Brain pericyte (primary cell): ENCODE data around the gene NCBP3.
"Not testable (repeated sequence)": the region's sequence is repeated elsewhere in the genome, so short reads cannot be mapped to it uniquely, and the experiment has no call there.

Experiments used
- DNase-seq: peaks from one replicate; pipeline ENCODE4 v3.0.0-alpha.2; 2012; ENCODE audit warnings: low read depth, low spot score

NCBP3 gene

DNA sequence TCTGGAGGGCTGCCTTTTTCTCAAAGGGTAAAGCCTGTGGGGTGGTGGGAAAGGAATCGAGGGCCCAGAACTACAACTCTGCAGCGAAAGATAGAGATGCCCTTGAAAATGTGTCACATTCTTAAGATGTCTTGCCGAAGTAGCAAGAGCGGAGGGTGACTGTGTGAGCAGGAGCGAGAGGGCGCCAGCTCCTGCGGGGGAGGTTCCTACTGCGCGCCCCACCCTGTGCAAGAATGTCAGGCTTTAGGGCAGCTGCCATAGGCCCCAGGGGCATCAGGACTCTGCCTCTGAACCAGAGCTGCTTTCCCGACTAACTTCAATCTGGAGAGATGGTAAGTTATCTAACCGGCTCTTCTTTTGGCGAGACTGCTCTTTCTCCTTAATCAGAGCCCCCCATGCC, 33.3 kb downstream of the NCBP3 start:
- no peak for DNase-seq

DNA sequence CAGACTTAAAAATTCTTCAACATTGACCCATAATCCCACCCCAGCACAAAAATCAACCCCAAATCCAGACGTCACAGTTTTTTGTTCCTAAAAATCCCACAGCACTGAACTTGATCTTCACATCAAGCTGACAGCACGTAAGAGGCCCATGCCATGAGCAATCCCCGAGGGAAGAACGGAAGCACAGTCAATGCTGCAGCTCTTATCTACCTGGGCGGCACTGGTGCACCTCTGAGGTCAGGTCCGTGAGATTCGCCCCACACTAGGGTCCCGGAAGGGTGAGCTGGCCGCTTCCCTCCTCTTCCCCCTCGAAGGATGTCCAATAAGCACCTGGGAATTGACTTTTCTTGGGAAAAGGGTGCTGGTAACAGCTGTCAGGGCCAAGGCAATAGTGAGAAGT, 33.8 kb downstream of the NCBP3 start:
- DNase-seq: no peak

DNA sequence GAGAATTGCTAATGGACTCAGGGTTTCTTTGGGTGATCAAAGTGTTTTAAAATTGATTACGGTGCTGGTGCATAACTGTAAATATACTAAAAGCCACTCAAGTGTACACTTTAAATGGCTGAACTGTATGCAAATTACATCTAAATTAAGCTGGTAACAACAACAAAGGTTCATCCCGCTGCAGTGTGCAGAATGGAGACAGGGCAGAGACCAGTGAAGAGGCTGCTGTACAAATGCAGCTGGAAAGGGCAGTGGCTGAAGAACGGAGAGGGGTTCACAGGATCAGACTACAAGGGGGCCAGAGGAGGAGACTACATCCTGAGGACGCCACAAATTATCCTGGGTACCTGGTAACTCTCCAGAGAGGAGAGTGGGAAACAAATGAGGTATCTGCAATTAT, 36.0 kb downstream of the NCBP3 start:
- DNase-seq: no peak

DNA sequence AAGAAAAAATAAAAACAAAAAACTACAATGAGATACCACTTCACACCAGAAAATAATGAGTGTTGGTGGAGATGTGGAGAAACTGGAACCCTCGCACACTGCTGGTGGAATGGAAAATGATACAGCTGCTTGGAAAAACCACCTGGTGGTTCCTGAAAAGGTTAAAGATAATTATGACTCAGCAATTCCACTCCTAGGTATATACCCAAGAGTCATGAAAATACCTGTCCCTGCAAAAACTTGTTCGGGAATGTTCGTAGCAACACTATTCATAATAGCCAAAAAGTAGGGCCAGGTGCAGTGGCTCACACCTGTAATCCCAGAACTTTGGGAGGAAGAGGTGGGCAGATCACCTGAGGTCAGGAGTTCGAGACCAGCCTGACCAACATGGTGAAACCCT, 36.9 kb downstream of the NCBP3 start:
- DNase-seq: no peak

DNA sequence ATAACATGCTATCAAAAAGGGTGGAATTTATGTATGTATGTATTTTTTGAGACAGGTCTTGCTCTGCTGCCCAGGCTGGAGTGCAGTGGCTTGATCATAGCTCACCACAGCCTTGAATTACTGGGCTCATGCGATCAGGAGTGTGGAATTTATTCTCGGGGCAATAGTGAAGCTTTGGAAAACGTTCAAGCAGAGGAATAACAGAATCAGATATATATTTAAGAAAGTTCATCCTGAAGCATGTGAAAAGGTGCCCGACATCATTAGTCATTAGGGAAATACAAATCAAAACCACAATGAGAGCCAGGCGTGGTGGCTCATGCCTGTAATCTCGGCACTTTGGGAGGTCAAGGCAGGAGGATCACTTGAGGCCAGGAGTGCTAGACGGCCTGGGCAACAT, 37.3 kb downstream of the NCBP3 start:
- DNase-seq: no peak

DNA sequence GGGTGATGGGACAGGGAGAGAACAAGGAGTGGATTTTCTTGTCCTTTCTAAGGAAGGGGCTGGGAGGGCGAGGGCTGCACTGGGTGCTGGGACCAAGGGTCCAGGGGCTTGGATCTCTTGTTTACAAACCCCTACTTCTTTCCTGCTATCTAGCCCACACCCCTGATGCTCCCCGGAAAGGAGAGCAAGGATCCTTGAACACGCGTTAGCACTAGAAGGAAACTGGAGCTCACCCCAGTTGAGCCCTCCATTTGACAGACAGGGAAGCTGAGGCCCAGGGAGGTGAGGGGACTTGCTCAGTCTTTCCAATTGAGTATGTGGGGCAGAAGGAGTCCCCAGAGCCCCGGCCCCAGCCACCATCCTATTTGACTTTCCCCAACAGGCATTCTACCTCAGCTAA, 40.5 kb downstream of the NCBP3 start:
- DNase-seq: no peak

DNA sequence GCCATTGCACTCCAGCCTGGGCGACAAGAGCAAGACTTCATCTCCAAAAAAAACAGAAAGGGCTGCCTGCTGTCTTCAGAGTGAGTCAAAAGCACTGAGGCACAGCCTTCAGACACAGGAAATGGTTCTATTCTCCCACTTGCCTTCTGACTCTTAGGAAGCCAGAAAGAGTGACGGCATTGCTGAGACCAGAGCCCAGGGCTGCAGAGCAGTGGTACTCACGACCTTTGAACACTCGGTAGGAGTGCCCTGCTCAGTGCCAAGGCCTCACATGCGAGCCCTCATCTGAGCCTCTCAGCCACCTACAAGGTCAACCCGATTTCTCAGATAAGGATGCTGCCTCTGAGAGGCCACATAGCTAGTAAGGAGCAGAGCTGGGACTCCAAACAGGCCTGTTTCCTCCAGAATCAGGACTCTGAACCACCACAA, 41.5 kb downstream of the NCBP3 start:
- no peak for DNase-seq

DNA sequence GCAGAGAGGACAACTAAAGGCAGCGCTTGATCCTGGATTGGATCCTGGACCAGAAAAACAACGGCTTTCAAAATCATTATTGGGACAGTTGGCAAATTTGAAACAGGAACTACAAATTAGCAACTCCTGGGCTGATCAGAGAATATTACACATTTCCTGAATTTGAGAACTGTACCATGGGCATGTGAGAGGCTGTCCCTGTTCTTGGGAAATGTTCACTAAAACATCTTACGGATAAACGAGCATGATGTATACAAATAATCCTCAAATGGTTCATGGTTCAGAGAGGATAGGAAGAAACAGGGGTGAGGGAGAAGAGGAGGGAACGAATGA, 42.8 kb downstream of the NCBP3 start:
- no peak for DNase-seq

DNA sequence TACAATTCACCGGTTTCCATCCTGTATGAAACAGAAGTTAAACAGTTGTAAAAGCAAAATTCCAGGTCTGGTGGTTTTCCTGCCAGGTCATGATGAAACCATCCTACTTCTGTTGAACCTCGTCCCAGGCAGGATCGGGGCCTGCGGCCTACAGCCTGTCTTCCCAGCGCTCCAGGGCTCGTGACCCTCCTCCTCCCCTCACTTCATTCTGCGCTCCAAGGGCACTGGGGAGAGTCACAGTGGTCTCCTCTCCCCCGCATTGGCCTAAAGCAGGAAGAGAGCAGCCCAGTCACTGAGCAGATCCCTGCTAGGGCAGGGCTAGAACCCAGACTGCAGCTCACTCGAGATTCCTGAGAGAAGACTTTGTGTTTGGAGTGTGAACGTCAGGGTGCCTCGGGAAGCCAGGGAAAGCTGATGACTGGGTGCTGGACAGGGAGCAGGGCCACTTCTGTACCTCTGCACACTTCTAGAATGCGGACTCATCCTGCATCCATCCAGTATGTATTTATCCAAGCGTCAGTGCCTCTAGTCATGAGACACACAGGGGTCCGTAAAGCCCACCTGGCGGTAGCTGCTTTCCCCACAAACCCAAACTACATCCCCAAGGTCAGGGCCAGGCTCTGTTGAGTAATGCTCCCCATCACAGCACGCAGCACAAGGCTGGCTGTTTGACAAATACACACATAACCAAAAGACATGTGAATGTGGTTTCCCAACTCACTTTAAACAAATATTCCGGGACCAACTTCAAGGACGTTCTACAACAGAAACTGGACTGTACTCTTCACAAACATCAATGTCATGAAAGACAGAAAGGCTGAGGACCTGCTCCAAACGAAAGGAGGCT, 43.4 kb downstream of the NCBP3 start:
- peak; percentile 26 for DNase-seq

DNA sequence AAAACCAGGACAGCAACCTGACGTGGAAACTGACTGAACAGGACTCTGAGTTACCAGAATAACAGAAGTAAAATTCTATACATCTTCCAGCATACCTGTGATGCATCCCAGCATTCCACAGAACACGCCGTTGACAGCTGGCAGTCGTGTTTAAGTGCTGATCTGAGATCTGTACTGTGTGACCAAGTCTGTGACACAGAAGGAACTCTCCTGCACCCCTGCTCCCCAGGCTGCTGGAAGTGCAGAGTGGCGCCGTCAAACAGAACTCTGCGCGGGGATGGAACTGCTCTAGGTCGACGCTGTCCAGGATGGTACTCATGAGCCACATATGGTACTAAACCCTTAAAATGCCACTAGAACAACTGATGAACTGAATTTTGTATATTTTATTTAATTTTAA, 44.3 kb downstream of the NCBP3 start:
- DNase-seq: no peak

DNA sequence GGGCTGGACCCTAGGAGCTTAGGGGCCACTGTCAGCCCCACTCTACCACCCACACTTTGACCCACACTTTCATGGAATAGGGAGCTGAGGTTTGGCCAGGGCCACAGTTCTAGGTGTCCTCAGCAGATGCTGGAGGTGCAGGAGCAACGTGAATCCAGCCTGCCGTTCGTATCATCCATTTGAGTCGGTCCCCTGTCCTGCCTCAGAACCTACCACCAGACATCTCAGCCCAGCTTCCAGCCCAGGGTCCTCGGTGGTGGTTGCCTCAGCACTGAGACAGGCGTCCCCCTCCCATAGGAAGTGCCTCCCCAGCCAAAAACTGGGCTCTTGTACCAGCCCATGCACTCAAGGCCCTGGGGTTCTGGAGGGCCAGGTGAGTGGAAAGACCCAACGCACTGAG, 44.7 kb downstream of the NCBP3 start:
- no peak for DNase-seq

DNA sequence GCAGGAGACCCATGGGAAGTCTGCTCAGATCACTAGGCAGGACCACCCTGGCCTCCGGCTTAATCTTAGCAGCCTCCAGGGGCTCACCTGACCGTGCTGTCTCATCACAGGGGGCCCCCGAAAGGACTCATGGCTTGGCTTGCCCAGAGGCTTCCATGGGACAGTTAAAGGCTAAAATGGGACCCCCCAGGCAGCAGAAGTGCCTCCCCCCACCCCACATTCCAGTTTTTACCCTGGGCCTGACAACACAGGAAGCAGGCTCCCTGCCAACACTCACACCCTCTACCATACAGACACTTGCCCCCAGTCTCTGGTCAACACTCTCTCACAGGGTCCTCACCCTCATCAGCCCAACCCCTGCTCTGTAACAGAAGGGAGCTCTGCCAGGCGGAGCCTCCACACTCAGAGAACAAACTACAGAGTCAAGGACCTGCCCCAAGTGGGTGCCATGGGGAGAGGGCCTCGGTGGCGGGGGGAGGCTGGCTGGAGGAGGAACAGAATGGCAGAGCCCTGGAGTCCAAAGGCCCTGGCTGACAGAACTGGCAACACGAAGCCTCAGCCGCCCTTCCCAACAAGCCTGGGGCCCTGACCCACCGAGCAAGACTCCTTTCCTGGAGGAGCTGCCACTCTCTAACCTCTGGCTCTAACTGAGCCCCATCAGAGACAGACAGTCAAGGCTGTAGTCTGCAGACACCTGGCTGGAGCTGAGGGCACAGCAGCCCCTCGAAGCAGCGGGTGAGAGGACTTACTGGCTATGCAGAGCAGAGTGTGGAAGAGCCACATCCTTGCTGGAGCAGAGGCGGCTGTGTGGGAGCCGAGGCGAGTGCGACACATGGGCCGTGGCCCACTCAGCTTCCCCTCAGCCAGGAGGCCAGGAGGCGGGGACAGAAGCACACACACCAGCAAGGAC, 45.4 kb downstream of the NCBP3 start, which contains the start of gene ITGAE:
ITGAE (minus strand) TSS at position 827 of the 910 bp plus-strand sequence; CDS start at position 783, 44 bp downstream.
- DNase-seq: no peak

DNA sequence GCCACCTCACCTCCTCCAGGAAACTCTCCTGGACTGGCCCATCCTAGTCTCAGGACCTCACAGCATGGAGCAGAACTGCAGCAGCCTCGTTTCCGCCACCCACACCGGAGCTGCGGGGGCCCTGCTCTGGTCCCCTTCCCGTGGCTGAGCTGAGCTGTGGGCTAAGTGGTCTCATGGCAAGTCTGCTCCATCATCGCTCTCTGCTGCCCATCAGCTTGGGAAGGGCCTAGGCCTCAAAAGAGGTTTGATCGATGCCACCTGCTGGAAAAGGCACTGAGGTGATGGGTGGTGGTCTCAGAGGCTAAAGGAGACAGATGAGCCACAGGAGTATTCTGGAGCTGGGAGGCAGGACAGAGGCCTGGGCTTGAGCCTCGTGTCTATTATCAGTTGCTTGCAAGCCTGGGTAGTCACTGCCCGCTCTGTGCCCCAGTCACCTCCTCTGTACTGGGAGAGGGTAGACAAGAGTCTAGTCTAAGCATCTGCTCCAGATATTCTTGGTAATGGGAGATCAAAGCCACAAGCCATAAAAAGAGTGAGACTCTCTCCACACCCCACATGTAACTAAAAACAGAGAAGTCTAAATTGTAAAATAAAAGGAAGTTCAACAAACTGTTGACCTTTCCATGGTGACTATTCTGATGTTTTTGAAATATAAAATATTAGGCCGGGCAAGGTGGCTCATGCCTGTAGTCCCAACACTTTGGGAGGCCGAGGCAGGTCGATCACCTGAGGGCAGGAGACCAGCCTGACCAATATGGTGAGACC, 46.7 kb downstream of the NCBP3 start:
- DNase-seq: no peak

DNA sequence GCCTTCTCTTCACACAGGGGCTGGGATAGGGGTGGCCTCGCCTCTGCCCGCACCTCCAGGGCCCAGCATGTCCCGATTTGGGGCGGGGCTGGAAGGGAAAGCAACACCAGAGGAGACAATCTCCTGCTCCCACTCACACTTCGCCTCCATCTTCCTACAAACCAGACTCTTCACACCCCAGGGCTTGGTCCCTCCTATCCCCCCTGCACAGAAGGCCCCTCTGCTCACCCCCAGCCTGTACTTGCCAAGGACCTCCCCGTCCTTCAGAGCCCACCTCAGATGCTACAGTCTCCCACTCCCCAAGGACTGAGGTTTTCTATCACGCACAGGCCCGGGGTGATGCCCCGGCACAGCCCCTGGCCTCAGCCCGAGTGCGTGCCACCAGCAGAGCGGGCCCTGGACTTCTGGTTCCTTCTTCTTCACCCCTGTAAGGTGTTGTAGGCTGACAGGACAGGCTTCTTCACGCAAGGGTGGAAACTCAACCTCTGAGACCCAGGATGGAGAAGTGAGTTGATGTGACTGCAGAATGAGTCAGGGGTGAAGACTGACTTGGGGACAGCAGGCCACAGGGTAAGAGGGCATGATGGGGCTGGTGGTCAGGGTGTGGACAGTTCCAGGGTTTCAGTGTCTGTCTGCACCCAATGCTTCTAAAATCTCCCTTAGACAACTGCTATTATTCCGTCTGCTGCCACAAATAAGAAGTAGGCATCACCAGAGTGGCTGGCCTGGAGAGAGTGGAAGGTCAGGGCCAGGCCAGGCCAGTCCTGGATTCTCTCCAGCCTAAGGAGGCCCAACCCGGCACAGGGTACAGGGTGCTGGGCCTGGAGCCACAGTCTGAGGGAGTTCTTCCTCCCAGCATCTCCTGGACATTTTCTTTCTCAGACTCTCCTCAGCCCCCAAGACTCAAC, 47.5 kb downstream of the NCBP3 start:
- no peak for DNase-seq

DNA sequence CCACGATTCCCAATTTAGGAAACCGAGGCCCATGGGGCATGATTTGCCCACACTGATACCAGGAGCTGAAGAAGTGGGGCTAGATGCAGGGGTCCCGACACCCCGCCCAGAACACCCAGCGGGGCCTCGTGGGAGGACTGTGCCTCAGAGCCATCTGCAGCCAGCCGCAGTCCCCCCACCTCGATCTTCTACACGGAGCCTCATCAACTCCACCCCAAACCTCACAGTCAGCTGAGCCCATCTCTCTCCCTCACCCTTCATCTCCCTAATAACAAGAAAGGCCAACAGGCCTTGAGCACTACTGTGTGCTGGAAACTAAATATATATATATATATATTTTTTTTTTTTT, 49.2 kb downstream of the NCBP3 start:
- DNase-seq: no peak

DNA sequence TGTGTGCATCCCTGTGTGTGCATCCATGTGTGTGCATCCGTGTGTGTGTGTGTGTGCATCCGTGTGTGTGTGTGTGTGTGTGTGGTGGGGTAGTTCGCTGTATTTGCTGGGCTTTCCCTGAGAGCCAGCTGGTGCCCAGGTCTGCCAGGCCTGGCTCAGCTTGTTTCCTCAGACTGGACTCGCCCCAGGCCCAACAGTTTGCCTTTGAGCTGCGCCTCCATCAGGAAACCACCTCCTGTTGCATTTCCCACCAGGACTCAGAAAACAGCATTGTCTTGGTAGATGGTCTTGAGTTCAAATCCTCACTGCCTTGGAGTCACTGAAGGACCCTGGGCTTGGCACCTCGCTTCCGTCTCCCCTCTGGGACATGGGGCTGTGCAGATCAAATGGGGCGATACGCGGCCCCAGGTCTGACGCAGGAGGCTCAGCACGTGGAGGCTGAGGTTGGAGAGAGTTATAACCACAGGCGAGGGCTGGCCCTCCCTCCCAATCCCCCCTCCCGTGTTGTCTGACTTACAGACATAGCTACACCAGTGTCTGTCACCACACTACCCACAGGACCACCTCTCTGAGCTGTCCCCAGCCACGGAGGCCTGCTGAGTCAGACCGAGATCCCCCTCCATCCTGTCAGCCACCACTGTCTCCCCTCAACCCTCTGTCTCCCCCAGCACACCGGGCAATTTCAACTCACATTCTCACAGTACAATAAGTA, 49.8 kb downstream of the NCBP3 start:
- no peak for DNase-seq

DNA sequence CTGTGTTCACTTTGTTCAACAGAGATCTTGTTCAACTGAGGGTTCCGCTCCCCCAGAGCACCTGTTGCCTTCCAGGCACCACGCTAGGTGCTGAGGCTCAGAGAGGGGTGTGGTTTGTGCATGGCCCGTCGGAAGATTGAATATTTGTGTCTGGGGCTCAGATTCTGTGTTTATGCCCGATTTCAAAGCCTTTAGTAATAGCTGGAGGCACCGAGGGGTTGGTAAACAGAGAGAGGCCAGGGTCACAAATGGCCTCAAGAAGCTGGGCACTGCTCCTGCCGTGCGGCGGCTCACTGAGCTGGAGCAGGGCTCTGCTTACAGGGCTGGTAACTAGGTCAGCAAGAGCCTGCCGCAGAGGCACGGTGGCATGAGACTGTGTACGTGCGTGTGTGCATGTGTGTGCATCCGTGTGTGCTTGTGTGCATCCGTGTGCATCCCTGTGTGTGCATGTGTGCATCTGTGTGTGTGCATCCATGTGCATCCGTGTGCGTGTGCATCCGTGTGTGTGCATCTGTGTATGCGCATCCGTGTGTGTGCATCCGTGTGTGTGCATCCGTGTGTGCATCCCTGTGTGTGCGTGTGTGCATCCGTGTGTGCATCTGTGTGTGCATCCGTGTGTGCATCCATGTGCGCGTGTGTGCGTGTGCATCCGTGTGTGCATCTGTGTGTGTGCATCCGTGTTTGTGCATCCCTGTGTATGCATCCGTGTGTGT, 50.5 kb downstream of the NCBP3 start:
- DNase-seq: no peak

DNA sequence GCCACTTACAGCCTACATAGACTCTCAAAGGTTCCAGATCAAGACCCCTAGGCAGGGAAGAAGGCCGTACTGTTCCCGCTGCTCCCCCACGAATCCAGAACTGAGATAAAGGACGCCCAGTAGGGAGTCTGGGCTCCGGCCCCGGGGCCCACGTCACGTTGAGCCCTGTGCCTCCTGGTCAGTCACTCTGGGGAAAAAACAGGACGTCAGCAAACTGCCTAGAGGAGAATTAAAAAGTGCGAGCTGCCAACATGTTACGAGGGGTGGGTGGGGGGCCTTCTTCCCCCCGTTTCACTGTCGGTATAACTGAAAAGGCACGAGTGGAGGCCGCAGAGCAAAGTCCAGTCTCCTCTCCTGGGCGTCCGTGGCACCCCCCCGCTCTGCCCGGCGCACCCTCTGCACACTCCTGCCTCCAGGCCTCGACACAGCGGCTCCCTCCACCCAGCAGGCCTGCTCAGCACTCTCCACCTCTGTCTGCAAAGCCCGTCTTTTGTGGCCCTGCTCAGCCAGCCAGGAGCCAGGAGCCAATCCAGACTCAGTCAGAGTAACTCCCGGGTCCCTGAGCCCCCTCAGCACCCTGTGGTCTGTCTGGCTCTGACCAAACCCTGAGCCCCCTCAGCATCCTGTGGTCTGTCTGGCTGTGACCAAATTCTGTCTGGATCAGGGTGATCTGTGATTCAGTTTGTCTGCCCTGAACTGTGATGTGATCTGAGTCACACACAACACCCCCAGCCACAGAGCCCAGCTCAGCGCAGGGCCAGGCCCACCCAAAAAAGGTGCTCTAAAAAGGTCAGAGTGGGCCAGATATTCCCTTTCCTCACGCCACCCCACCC, 51.3 kb downstream of the NCBP3 start:
- DNase-seq: no peak

DNA sequence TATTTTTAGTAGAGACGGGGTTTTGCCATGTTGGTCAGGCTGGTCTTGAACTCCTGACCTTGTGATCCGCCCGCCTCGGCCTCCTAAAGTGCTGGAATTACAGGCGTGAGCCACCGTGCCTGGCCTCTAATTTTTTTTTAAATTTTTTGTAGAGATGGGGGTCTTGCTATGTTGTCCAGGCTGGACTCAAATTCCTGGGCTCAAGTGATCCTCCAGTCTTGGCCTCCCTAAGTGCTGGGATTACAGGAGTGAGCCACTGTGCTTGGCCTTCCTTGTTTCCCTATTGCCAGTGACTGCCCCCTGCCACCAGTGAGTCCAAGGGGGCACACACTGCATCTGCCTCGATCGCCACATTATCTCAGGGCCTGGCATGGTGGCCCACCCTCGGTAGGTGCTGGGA, 51.9 kb downstream of the NCBP3 start:
- DNase-seq: not testable (repeated sequence)
